WTC11 (cell line): Measurements from ENCODE around the gene MED22.

ENCODE experiments used
- JAZF1 ChIP-seq: fragments of 250-450 bp; sonication (Bioruptor Pico); IDR thresholded peaks from 2 replicates; pipeline ENCODE4 v1.9.0; 2021; ENCODE audit warnings: moderate library complexity, mild to moderate bottlenecking, inconsistent platforms
- MXD4 ChIP-seq: fragments of 250-450 bp; sonication (Bioruptor Pico); IDR thresholded peaks from 2 replicates; pipeline ENCODE4 v1.8.0; 2021; ENCODE audit warnings: mild to moderate bottlenecking, moderate library complexity, borderline replicate concordance
- TEAD4 ChIP-seq: sonication (generic); formaldehyde crosslinking; IDR thresholded peaks from 2 replicates; pipeline ENCODE4 v1.8.0; 2022; ENCODE audit warnings: mild to moderate bottlenecking, missing genetic modification reagents
- ZBTB21 ChIP-seq: sonication (generic); formaldehyde crosslinking; IDR thresholded peaks from 2 replicates; pipeline ENCODE4 v1.8.1; 2023; ENCODE audit warnings: mild to moderate bottlenecking, missing genetic modification reagents, borderline replicate concordance
- ZNF219 ChIP-seq: sonication (generic); formaldehyde crosslinking; IDR thresholded peaks from 2 replicates; pipeline ENCODE4 v1.8.0; 2023; ENCODE audit warnings: missing genetic modification reagents, mild to moderate bottlenecking, borderline replicate concordance
- TF ChIP-seq, protein P1 (sequence below): sonication (generic); formaldehyde crosslinking; IDR thresholded peaks from 2 replicates; pipeline ENCODE4 v1.8.1; 2023; ENCODE audit warnings: mild to moderate bottlenecking, missing genetic modification reagents, moderate library complexity
- TF ChIP-seq, protein P2 (sequence below): fragments of 200-600 bp; IDR thresholded peaks from 2 replicates; pipeline ENCODE4 v1.8.0; 2022; ENCODE audit warnings: antibody characterized with exemption
- TF ChIP-seq, protein P3 (sequence below): sonication (generic); formaldehyde crosslinking; IDR thresholded peaks from 2 replicates; pipeline ENCODE4 v1.8.1; 2022; ENCODE audit warnings: low read depth, missing genetic modification reagents, borderline replicate concordance

DNA sequence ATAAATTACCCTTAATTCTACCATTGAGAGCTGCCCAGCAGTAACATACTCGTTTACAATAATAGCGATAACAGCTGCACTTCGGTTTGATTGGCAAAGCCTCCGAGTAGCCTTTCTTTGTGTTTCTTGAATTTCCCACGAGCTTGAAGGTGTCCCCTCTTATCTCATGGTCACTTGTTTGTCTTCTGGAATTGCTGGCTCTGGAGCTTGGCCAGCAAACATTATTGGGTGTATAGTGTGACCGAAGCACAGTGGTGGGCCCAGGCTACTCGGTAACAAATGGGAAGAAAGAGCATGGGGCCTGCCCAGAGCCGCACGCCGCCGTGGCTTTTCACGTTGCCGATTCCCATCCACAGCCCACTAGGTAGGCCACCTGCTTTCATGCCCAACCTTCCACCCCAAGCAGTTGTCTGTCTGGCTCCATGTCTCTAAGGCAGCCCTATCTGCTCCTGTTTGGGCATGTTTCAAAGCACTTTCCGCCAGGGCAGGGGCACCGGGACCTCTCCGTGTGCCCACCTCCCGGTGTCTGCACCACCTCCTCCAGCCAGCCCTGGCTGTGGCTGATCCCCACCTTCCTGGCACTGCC lies 36.9 kb upstream of the MED22 start:
- TF ChIP-seq, protein P1, sequence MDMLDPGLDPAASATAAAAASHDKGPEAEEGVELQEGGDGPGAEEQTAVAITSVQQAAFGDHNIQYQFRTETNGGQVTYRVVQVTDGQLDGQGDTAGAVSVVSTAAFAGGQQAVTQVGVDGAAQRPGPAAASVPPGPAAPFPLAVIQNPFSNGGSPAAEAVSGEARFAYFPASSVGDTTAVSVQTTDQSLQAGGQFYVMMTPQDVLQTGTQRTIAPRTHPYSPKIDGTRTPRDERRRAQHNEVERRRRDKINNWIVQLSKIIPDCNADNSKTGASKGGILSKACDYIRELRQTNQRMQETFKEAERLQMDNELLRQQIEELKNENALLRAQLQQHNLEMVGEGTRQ (CRISPR knock-in tag), result no peak
- TF ChIP-seq, protein P2, sequence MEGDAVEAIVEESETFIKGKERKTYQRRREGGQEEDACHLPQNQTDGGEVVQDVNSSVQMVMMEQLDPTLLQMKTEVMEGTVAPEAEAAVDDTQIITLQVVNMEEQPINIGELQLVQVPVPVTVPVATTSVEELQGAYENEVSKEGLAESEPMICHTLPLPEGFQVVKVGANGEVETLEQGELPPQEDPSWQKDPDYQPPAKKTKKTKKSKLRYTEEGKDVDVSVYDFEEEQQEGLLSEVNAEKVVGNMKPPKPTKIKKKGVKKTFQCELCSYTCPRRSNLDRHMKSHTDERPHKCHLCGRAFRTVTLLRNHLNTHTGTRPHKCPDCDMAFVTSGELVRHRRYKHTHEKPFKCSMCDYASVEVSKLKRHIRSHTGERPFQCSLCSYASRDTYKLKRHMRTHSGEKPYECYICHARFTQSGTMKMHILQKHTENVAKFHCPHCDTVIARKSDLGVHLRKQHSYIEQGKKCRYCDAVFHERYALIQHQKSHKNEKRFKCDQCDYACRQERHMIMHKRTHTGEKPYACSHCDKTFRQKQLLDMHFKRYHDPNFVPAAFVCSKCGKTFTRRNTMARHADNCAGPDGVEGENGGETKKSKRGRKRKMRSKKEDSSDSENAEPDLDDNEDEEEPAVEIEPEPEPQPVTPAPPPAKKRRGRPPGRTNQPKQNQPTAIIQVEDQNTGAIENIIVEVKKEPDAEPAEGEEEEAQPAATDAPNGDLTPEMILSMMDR, result no peak
- no peak for TF ChIP-seq MXD4 (CRISPR knock-in tag)
- no peak for TF ChIP-seq ZNF219 (CRISPR knock-in tag)
- TF ChIP-seq TEAD4, result no peak
- TF ChIP-seq JAZF1 (CRISPR knock-in tag), result no peak
- no peak for TF ChIP-seq ZBTB21 (CRISPR knock-in tag)
- TF ChIP-seq, protein P3, sequence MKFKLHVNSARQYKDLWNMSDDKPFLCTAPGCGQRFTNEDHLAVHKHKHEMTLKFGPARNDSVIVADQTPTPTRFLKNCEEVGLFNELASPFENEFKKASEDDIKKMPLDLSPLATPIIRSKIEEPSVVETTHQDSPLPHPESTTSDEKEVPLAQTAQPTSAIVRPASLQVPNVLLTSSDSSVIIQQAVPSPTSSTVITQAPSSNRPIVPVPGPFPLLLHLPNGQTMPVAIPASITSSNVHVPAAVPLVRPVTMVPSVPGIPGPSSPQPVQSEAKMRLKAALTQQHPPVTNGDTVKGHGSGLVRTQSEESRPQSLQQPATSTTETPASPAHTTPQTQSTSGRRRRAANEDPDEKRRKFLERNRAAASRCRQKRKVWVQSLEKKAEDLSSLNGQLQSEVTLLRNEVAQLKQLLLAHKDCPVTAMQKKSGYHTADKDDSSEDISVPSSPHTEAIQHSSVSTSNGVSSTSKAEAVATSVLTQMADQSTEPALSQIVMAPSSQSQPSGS, result no peak
